ENCODE measurements around the gene APC2.

APC2 gene, protein sequence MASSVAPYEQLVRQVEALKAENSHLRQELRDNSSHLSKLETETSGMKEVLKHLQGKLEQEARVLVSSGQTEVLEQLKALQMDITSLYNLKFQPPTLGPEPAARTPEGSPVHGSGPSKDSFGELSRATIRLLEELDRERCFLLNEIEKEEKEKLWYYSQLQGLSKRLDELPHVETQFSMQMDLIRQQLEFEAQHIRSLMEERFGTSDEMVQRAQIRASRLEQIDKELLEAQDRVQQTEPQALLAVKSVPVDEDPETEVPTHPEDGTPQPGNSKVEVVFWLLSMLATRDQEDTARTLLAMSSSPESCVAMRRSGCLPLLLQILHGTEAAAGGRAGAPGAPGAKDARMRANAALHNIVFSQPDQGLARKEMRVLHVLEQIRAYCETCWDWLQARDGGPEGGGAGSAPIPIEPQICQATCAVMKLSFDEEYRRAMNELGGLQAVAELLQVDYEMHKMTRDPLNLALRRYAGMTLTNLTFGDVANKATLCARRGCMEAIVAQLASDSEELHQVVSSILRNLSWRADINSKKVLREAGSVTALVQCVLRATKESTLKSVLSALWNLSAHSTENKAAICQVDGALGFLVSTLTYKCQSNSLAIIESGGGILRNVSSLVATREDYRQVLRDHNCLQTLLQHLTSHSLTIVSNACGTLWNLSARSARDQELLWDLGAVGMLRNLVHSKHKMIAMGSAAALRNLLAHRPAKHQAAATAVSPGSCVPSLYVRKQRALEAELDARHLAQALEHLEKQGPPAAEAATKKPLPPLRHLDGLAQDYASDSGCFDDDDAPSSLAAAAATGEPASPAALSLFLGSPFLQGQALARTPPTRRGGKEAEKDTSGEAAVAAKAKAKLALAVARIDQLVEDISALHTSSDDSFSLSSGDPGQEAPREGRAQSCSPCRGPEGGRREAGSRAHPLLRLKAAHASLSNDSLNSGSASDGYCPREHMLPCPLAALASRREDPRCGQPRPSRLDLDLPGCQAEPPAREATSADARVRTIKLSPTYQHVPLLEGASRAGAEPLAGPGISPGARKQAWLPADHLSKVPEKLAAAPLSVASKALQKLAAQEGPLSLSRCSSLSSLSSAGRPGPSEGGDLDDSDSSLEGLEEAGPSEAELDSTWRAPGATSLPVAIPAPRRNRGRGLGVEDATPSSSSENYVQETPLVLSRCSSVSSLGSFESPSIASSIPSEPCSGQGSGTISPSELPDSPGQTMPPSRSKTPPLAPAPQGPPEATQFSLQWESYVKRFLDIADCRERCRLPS (N-terminal part only)
- total RNA-seq: 0.11 to 0.39 (median 0.28) reads per million in 3 experiments

DNA sequence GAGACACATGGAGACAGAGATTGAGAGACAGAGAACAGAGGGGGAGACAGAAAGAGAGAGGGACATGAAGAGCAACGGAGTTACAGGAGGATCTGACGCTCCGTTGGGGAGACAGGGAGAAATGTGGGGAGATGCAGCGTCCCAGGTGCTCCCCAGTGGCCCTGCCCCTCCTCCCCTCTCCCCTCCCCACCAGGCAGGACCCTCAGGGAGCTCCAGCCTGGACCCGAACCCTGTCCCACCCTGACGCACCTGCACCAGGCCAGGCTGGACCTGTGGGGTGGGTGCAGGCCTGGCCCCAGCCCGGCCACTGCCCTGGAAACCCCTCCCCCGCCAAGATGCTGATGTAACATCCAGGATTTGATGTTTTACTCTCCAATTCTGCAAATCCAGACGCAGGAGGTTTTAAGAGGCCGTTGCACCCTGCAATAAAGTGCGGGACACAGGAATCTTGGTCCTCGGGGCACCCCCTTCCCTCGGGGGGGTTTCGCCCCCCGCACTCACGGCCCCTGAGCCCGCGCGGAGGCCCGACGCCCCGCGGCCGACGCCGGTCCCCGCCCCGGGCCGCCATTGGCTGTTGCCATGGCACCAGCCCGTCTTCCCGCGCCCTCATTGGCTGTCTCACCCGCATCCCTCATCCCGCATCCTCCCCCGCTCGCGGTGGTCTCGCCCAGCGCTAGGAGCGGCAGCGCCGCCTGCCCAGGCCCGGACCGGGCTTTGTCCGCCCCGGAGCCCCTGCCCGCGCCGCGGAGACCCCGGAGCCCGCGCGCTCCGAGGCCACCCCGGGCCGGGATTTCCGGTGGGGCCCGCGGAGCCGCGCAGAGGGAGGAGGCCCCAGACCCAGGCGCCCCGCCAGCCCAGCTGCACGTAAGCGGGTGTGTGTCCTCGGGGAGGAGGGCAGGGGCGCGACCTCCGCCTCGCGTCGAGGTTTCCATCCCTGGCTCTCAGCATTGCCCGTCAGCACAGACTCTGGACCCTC lies at the start of gene APC2:
APC2 (plus strand) TSS at position 655 of the 976 bp plus-strand sequence. CDS start 2,881 bp downstream, outside the sequence.
- no peak for DNase-seq

DNA sequence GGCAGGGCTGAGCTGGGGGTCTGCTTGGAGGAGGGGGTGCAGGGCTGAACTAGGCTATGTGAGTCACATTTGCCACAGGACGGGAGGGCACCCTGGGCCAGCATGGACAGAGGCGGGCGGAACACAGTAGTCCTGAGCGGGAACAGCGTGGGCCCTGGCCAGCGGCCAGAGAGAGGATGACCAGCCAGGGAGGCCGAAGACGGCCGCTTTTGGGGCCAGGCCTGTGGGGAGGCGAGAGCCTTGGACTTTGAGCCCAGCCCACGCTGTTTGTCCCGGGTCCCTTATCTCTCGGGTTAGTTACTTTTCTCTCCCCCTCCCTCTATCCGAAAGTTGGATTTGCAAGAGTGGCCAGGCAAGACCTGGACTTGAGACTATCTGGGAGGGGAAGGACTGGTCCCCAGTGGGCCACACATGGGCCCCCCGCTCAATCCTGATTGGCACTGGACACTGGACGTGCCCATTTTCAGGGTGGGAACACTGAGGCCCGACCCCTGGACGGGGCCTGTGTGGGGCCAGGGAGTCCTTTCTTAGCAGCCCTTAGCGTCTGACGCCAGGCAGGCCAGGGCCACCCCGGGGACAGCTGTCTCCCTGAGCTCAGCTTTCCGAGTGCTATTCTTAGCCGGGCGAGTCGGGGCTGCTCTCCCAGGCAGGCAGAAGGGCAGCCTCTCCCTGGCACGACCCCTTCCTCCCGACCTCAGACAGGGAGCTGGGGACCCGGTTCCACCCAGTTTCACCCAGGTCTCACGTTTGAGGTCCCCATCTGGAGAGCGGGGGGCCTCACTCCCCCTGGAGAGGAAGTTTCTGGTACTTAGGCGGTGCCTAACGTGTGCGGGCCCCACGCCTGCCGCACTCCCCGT lies 49.4 kb upstream of the APC2 start:
- no peak for DNase-seq

DNA sequence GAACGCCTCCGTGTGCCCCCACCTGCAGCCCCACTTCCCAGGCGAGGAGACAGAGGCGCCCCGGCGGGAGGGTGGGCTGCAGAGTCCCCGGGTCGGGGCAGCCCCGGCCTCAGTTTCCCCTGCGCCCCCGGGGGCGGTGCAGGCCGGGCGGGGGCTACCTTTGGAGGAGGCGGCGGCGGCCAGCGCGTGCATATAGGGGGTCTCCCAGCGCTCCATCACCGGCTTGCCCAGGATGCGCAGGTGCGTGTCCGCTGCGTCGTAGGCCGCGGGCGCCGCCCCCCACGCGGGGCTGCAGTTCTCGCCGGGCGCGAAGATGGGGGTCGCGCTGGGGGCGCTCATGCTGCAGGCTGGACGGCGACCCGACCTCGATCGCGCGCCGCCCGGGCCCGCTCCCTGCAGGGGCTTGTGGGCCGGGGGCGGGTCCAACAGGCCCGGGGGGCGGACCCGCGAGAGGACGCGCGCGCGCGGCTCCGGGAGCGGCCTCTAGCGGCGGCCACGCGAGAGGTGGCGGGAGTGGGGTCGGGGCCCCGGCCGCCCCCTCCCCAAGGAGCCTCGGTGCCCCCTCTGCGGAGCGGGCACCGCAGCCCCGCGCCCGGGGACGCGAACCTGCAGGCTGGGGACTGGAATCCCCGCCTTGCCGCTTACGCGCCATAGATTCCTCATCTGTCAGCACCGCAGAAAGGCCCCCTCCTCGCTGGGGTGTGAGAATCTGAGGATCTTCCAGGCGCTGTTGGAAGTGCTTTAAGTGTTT lies 48.6 kb upstream of the APC2 start, which contains the start of gene GAMT:
GAMT (minus strand) TSS at position 405 of the 751 bp plus-strand sequence; CDS start at position 339, 66 bp downstream.
- peak; percentile 34 for DNase-seq

DNA sequence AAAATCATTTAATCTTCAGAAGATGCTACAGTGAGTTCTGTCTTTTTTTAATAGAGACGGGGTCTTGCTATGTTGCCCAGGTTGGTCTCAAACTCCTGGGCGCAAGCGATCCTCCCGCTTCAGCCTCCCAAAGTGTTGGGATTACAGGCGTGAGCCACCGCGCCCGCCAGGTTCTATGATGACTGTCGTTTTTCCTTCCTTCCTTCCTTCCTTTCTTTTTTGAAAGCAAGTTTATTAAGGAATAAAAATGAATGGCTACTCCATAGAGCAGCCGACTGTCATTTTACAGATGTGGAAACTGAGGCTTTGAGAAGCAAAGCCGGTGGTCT lies 48.1 kb upstream of the APC2 start:
- DNase-seq: no peak

DNA sequence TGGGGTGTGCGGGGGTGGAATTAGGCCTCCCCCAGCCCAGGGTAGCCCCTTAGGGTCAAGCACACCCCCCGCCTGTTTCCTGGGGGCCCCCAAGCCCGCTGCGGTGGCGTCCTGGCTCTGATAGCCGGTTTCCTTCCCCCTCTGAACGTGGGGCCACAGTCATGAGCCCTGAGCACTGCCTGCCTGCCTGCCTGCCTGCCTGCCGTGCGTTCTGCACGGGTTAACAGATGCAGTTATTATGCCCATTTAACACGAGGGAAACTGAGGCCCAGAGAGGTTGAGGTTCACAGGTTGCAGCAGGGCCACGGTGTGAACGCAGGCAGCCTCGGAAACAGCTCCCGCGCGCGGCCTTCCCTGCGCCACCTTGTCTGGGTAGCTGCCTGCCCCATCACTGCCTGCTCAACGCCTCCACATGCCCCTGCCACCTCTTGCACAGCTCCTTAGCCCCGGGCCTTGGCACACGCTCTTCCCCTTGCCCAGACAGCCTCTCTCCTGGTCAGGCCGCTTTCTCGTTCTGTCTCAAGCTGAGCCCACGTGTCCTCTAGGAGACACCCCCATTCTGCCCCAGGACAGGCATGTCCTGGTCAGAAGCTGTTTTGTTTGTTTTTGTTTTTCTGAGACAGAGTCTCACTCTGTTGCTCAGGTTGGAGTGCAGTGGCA lies 47.4 kb upstream of the APC2 start:
- no peak for DNase-seq

DNA sequence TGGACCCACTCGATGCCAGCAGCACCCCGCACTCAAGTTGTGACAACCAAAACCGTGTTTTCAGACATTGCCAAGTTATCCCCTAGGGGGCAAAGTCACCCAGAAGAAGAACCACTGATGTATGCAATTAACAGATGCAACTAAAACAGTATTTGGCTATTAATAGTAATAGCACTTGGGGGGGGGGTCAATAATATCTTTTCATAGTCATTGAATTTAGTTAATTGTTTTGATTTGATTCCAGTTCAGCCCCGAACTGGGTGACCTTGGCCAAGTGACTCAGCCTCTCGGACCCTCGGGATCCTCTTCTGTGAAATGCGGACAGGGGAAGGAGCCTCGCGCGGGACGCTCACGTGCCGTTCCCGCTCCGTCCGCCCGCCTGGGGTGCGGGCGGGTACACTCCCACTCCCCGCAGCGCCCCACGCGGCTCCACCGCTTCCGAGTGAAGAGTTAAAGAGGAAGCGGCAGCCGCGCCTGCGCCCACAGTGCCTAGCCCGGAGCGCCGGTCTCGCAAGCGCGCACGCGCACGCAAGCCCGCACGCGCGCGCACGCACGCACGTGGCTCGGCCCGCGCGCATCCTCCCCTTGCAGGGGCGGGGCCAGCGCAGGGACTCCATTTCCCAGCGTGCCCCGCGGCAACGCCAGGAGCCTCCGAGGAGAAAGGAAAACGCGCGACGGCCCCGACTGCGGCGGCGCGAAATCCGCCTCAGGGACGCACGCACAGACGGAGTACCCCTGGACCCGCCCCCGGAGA lies 43.0 kb upstream of the APC2 start:
- DNase-seq: peak; percentile 100

DNA sequence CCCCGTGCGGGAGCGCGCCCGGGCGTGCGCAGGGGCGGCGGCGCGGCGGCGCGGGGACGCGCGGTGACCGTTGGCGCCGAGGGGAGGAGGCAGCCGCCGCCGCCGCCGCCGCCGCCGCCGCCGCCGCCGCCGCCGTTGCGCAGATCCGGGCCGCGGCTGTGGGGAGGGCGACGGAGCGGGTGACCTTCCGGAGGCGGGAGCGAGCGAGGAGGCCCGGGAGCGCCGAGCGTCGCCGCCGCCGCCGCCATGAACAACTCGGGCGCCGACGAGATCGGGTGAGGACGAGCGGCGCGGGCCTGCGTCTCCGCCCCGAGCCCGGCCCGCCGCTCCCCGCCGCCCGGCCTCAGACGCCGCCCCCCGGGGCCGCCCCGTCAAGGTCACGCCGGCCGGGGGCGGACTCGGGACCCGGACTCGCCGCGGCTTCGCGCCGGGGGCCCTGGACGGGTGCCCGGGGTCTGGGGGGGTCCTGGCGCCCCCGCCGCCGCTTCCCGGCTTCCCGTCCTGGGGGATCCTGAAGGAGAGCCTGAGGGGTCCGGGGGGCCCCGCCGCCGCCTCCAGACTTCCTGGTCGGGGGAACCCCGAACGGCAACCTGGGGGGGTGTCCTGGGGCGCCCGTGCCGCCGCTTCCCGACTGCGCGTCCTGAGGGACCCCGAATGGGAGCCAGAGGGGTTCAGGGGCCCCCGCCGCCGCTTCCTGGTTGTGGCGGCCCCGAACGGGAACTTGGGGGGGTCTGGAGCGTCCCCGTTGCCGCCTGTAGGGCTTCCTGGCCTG lies 42.2 kb upstream of the APC2 start, which contains the start of gene DAZAP1:
DAZAP1 (plus strand) TSS at position 59 of the 772 bp plus-strand sequence; CDS start at position 247, 188 bp downstream.
- peak; percentile 38 for DNase-seq

DNA sequence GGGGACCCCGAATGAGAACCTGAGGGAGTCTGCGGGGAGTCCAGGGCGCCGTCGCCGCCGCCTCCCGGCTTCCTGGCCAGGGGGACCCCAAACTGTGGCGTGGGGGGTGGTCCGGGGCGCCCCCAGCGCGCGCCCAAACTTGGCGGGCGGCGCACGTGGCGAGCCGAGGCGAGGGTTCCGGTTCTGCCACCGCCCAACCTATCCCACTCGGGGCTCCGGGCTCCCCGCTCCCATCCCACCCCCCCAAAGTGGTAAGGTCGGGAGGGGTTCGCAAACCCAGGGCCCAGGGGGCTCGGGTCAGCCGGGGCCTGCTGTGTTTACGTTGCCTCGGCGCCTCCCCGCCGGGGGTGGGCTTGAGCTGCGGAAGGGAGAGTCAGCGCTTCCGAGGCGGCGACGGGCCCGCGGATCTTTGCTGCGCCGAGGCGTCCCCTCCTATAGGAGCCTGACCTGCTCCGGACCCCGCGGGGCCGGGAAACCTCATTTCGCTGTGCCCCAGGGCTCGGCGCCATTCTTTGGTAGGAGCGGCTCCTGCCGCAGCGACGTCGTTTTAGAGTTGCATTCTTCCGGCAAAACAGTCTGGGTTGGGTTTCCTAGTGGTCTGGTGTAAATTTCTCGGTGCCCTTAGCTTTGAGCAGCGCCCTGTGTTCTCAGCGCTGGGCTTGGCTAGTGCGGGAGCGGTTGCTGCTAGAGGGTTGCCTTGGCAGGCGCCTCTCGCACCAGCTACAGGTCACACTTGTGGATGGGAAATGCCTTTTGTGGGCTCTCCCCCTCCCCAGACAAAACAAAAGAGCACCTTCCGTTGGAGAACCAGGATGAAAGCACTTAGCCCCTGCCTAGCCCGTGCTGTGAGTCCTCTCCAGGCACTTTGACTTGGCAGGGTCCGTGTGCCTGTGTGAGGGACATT lies 41.4 kb upstream of the APC2 start:
- peak; percentile 70 for DNase-seq

DNA sequence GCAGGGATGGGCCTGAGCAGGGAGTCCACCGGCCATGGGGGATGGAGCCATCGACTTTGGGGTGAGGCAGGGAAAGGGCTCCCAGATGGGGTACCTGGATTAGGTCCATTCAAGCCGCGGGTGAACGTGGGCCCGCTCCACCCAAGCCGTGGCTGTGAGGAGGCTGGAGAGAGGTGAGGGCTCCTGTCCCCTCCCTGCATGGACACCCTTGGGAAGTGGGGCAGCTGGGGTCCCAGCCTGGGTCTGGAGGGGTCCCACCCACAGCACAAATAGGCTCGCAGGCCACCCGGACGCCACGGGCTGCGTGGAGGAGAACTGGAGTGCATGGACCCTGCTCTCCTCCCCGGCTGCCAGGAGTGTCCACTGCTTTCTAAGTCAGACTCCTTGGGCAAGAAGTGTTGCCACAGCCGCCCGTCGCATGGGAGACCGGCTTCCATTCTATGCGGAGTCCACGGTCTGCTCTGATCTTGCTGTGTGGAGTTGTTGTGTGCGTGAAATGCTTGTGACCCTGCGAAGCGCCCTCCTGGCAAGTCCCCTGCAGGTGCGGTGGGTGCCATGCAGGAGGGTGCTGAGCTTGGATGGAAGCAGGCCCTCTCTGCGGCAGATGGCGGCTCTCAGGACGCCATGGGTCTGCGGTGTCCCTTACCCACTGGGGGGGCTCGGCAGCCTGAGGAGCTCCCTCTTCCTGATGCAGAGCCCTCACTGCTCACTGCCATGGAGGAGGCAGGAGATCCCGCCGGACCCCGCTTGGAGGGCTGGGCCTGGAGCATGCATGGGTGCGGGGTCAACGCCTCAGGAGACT lies 40.5 kb upstream of the APC2 start:
- no peak for DNase-seq

DNA sequence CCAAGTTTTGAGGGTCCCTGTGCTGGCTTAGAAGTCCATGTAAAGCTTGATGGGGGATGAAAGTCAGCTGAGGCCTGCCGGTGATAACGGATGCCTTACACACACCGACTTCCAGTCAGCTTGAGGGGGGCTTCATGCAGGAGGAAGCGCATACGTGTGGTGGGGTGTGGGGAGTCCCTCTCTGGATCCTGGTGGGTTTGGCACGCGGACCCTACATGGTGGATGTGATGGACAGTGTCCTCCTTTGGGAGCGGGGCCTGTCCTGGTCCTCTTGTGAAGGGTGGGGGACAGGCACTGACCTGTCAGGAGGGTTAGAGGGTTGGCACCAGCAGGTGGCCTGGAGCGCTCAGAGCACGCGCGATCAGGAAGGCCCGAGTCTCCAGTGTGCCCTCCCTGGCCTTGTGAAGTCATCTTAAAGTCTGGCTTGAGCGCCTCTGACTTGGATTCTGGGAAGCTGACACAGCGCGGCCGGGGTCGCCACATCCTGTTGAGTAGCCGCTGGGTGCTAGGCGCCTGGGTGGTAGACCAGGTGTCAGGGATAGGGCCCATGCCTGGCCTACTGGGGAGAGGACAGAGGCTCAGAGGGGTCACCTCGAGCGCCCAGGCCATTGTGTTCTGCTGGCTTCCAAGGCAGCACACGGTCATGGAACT lies 39.7 kb upstream of the APC2 start:
- DNase-seq: no peak

DNA sequence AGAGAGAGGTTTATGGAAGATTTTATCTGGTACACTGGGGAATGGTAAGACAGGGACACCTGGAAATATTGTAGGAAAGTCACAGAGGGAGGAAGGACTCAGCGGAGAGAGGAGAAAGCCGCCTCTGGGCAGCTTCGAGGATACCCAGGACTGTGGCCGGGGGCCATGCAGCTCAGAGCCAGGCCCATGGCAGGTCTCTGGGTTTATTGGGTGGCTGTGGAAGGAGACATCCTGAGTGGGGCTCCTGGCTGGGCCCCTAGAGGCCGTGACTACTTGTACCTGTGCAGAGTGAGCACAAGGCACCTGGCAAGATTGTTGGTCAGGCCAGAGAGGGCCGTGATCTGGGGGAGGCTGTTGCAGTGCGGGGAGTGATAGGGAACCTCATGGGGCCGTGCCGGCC lies 39.1 kb upstream of the APC2 start:
- no peak for DNase-seq

DNA sequence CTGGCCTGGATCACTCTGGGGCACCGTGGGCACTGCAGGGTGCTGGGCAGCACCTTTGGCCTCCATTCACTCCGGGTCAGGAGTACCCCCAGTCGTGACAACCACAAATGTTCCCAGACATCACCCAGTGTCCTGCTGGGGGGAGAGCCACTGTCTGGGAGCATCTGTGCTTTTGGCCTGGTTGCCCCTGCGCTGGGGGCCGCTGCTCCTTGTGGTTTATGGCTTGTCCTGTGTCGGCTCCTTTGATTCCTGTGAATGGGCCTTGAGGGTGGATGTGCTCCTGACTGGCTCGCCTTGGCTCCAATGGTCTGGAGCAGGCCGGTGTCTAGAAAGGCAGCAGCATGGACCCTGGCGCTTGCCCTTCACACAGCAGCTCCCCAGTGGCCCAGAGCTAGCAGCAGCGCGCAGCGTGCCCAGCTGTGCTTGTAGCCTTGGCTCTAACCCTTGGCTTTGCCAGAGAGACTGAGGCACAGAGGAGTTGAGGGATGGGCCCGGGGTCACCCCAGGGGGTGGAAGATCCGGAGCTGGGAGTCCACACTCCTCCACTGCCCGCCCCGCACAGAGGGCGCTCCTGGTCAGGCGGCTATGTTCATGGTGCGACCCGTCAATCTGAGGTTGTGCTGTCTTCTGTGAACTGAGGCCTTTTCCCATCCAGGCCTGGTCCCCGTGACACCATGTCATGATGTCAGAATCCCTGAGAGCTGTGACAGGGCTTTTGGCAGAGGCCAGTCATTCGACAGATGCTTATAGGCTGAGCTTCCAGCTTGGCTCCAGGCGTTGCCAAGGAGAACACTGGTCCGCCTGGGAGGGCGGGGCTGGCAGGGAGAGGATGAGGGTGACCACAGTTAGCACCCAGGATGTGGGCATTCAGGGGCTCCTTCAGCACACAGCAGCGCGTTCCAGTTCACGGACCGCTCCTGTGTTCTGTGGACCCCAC lies 38.4 kb upstream of the APC2 start:
- DNase-seq: peak; percentile 43

DNA sequence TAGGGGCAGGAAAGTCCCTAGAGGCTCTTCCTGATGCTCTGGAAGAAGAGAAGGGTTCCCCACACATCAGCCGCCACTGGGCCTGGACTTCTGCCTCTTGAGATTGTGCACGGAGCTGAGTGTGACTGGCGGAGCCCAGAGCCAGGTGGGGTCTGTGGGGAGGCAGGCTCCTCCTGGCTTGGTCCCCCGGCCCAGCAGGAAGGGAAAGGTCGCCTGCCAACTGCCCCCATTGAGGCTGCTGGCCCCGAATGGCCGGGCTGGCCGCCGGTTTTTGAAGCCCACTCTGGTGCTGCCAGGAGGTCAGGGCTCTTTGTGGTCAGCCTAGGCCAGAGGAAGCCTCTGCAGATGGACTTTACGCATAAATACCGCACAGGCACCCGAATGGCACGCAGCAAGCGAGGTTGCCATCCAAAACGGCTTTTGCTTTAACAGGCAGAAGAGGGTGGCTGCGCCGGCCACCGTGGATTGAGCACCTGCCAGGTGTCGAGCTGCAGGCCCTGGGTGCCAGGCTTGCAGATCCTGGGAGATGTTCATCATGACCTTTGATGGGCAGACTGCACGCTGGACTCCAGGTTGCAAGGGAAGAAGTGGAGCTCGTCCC lies 37.5 kb upstream of the APC2 start:
- no peak for DNase-seq
